ENCODE measurements around the gene RHOT2.

GRCh38 chr16:660132-660458 is 7.8 kb upstream of the RHOT2 start:
- no peak for TF ChIP-seq POLR2A (IDR thresholded peaks at IDR 0.05)
- TF ChIP-seq, protein P1, sequence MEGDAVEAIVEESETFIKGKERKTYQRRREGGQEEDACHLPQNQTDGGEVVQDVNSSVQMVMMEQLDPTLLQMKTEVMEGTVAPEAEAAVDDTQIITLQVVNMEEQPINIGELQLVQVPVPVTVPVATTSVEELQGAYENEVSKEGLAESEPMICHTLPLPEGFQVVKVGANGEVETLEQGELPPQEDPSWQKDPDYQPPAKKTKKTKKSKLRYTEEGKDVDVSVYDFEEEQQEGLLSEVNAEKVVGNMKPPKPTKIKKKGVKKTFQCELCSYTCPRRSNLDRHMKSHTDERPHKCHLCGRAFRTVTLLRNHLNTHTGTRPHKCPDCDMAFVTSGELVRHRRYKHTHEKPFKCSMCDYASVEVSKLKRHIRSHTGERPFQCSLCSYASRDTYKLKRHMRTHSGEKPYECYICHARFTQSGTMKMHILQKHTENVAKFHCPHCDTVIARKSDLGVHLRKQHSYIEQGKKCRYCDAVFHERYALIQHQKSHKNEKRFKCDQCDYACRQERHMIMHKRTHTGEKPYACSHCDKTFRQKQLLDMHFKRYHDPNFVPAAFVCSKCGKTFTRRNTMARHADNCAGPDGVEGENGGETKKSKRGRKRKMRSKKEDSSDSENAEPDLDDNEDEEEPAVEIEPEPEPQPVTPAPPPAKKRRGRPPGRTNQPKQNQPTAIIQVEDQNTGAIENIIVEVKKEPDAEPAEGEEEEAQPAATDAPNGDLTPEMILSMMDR (IDR thresholded peaks at IDR 0.05): no peak
- no peak for TF ChIP-seq EP300 (IDR thresholded peaks at IDR 0.05)
